Stimulated activated CD8-positive, alpha-beta memory T cell treated with anti-CD3 and anti-CD28 coated beads, Interleukin-15, amount 100 ng/mL, for 4 hours (primary cell): ENCODE results near the gene HDAC9.

Experiments
- DNase-seq, 2 donors: peaks; one replicate each; pipeline ENCODE4 v3.0.0-alpha.2; 2020; ENCODE audit warnings: low read depth in 2 of 2

HDAC9 gene

GRCh38 chr7:18844735-18845134 is 349.2 kb downstream of the HDAC9 start:
- no peak for DNase-seq

DNA sequence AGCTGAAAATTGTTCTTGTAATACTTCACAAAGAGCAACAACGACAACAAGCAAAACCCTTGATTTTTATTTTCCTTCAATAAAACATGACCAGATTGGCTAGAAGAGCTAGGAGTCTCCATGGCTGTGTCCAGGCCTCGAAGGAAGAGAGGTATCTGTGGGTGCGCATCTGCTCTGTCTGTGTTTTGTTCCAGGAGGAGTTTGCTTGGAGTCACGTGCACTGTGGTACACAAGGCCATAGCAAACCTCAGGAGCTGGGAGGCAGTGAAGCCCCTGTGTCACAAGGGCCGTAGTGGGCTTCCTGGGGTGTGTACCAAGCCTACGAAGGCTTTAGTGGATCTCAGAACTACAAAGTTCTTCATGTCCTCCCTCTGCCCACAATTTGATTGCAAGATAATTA is 350.2 kb downstream of the HDAC9 start:
- no peak for DNase-seq

DNA sequence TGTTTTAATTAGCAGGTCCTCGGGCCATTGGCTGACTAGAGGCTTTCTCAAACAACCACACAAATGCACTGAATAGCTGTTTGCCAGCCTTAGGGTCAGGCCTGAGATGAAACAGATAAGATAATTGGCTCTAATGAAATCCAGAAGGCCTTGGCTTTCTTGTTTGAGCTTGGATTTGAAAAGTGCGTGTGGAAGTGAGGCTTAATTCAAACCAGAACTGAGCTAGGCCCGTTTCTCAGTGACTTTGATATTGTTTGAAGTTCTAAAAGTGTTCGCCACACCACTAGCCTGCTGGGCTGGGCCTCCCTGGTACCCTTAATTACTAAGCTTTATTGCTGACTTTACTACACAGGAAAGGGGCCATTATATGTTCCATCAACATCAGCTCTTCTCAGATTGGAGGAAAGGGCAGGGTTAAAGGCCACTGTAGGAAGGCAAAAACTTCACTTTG is 351.2 kb downstream of the HDAC9 start:
- DNase-seq = no peak

GRCh38 chr7:18849130-18849529 is 353.6 kb downstream of the HDAC9 start:
- no peak for DNase-seq

- DNase-seq = no peak
Observed at GRCh38 chr7:18855796-18856195, 360.2 kb downstream of the HDAC9 start.

GRCh38 chr7:18858232-18858631 is 362.7 kb downstream of the HDAC9 start:
- DNase-seq = no peak

DNA sequence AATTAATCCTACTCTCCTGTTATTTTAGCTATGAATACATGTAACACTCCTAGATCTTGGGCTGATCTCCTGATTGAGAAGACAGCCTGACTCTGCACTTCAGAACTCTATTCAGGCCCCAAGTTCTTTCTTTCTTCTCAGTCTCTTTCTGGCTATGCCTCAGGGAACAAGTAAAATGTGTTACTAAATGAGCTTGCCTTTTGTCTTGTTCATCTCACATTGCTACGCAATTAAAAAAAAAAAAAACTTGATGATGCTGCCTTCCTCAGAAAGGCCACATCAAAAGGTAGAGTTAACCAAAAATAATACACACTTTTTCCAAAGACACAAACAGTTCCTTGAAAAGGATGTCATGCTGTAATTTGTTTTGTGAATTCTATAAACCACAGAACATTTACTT is 363.8 kb downstream of the HDAC9 start:
- DNase-seq = no peak

- DNase-seq = no peak
Observed at GRCh38 chr7:18860221-18860620, 364.7 kb downstream of the HDAC9 start.

- DNase-seq = no peak
Observed at GRCh38 chr7:18861514-18862118, 366.1 kb downstream of the HDAC9 start.

- no peak for DNase-seq
Observed at GRCh38 chr7:18864967-18865366, 369.4 kb downstream of the HDAC9 start.

- no peak for DNase-seq
Observed at GRCh38 chr7:18866359-18867036, 370.9 kb downstream of the HDAC9 start.

GRCh38 chr7:18872344-18872743 is 376.8 kb downstream of the HDAC9 start:
- DNase-seq = no peak

- DNase-seq = no peak
Observed at GRCh38 chr7:18873734-18874336, 378.3 kb downstream of the HDAC9 start.

GRCh38 chr7:18874880-18875279 is 379.3 kb downstream of the HDAC9 start:
- no peak for DNase-seq

DNA sequence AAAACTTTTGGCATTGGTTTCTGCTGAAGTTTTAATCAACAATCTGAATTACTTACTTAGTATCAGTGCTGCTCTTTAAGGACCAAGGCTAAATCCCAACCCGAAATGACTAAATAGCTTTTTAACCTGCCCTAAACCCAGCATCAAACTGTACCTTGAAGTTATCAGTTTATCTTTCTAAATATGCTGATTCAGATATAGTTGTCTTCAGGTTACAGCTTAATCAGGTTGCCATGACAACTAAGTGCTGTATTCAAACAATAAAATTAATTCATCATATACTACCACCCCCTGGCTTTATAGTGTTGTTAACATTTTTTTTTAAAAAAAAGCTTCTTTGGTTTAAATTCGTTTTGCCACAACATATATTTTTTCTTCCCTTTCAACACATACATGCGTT is 382.3 kb downstream of the HDAC9 start:
- DNase-seq = no peak

- DNase-seq = no peak
Observed at GRCh38 chr7:18886832-18887231, 391.3 kb downstream of the HDAC9 start.

- DNase-seq = no peak
Observed at GRCh38 chr7:18889436-18889835, 393.9 kb downstream of the HDAC9 start.

DNA sequence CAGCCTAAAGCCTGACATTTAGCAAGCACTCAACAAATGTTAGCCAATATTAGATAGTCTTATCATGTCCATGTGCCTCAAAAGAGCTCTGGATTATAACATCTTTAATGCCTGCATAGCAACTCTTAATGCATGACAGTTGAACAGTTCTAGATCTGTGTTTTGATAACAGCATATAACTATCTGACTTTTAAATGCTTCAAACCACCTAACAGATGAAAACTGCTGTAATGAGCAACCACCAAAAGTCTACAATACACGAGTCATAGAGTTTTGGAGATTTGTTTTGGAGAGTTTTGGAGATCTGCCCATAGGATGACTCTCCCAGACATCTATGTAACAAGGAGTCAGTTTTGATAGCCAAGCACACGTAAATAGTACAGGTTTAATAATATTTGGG is 394.6 kb downstream of the HDAC9 start:
- DNase-seq = no peak

DNA sequence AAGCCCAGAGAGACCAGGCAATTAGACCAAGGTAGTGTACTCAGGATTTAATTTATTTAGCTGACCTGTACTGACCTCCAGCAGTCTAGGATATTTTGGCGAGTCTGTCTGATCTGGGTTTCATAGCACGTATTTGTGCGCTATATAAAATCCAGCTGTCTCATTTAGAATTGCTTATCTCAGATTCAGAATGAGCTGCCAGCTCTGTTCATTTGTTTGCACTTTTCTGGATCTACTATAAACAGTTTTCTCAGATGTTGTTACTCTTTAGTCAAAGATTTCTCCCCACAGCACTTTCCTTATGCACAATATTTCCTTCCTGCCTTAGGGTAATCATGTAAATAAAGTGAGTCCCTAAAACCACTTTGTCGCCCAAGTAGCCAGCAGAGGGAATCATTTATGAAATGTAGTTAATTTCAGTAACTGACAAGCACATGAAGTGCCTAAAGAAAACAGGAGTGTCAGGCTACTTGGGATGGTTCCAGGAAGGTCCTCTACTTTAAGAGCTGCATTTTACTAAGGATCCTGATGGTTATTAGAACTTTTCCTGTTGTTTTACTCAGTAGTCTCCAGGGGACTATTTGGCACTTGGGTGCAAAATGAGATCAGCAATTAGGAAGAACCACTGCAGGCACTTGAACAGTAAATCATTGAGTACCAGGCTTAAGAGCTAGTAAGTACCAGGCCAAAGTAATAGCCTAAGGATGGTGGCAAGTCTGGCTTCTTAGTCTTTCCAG is 395.5 kb downstream of the HDAC9 start:
- DNase-seq = no peak

DNA sequence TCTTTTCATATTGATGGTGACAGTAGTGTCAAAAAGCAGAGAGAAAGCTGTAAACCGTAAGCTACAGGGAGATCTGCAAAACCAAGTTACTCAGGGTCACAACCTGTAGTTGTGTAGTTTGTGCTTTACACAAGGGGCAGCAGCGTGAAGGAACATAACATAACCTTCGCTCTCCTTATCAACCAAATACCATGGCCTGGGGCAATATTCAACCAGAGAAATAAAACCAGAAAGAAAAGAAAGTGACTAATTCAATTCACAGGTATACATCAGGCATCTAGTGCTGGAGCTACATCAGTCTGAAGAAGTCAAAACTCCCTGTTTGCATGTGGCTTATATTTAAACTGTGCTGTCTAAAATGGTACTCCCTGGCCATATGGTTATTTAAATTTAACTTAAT is 397.6 kb downstream of the HDAC9 start:
- no peak for DNase-seq

GRCh38 chr7:18894155-18894554 is 398.6 kb downstream of the HDAC9 start:
- no peak for DNase-seq

DNA sequence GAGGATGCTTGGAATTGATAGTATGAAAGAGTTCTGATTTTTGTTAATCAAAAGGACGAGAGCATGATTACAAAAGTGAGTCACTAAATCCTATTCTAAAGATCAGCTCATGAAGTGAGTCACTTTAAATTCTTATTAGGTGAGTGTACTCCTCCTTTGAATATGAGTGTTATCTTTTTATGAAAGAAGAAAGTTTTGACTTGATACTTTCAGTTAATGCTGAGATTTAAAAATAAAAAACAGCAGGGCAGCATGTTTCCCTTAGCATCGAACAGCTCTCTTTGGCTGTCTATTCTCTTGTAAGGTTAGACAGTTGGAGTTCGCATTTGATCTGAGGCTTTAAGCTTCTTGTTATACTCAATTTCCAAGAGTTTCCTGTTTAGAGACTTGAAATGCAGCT is 399.9 kb downstream of the HDAC9 start:
- DNase-seq = no peak
